HG03108 (cell line): ENCODE measurements around the gene CLSTN2.

ENCODE experiments used
- ATAC-seq: cut with Tn5 transposase; IDR thresholded peaks from one replicate; pipeline ENCODE4 v1.9.1; 2021; ENCODE audit warnings: moderate library complexity; ENCODE audit not compliant: unreplicated experiment

Gene CLSTN2

DNA sequence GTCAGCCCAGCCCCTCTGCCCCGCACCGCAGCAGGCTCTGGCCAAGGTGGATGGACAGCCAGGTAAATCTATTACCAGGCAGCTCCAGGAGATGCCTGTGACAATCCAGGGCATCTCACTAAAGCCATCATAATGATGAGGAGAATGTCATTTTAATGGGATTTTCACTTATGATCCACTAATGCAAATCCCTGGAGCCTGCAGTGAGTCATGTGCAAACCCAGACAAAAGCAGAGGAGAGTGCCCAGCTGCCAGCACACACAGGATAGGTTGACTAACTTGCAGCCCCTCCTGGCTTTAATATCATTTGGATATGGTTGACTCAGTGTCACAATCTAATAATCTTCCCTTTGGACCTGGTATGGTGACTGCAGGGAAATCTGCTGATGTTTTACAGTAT is 536.0 kb downstream of the CLSTN2 start:
- ATAC-seq = no peak

DNA sequence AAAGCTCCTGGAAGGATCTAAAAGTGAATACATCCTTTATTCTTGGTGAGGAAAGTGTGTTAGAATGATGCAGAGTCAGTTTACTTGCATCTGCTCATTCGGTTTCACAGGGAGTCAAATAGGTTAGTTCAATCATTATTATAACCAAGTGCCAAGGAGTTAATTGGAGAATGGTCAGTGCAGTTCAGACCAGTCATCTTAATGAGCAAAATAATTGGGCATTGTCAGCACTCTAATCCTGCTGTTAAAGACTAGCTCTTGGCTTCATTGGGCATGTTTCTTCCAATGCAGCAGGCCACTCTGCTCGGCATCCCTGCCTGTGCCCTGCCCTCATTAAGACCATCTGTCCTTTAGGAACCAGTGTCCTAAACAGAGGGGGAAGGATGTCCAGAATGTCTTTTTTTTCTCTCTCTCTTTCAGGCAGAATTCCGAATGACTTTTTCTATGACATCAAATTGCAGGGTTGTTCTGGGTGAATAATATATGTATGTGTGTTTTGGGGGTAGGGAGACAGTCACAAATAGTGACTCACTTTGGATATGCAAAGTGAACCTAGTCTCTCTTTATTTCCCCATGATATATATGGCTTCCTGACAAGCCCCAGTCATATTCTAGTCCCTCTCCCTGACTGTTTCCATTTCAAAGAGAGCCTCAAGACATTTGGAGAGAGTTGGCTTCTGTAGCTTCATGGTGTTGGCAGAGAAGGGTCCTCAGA is 537.5 kb downstream of the CLSTN2 start:
- ATAC-seq = no peak

DNA sequence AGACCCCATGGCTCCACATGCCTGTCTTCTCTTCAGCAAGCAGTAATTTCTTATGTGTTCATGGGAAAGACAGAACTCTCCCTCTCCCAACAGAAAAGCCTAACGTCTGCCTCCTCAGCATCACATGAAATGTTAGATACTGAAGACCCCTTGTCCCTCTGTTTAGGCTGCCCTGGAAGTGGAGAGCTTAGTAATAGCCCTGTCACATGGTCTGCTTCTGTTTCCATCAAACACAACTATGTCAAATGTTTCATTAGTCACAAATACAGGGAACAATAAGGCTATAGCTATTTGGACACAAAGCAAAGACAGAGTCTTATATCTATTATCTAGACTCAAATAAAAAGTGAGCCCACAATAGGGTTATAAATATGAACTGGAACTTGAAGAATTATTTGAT is 552.6 kb downstream of the CLSTN2 start:
- ATAC-seq = no peak

DNA sequence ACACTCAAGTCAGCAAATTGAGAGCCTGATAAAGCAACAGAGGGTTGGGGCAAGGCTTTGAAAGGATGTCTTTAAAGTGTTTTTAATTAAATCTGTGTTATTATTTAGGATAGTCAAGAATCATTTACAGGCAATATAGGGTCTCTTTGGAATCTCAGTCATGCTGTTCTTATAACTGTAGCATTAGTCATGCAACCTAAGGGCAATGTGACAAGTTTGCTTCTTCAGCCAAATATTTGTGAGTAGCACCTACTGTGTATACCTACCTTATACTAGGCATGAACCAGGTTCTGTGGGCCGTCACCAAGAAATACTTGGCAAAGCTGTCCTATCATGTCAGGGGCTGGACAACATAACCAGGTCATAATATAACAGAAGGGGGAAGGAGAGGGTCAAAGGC is 558.3 kb downstream of the CLSTN2 start:
- no peak for ATAC-seq

GRCh38 chr3:140494970-140495369 is 560.0 kb downstream of the CLSTN2 start:
- no peak for ATAC-seq

DNA sequence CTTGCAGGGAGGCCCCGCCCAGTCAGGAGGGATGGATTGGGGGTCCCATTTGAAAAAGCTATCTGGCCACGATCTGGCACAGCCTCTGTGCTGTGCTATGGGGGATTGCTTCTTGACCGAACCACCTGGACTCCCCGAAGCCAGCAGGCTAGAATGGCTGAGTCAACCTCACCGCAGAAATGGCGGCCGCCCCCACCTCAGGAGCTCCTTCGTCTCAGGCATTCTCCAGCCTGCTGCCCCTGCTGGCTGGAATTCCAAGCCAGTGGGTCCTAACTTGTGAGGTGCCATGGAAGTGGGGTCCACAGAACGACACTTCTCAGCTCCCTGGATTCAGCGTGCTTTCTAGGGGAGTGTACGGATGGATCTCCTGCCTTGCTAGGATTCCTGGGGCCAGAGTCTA is 562.3 kb downstream of the CLSTN2 start:
- ATAC-seq = no peak

- no peak for ATAC-seq
Measured at GRCh38 chr3:140499114-140499757, 564.3 kb downstream of the CLSTN2 start.

GRCh38 chr3:140500473-140500872 is 565.5 kb downstream of the CLSTN2 start:
- ATAC-seq = no peak

DNA sequence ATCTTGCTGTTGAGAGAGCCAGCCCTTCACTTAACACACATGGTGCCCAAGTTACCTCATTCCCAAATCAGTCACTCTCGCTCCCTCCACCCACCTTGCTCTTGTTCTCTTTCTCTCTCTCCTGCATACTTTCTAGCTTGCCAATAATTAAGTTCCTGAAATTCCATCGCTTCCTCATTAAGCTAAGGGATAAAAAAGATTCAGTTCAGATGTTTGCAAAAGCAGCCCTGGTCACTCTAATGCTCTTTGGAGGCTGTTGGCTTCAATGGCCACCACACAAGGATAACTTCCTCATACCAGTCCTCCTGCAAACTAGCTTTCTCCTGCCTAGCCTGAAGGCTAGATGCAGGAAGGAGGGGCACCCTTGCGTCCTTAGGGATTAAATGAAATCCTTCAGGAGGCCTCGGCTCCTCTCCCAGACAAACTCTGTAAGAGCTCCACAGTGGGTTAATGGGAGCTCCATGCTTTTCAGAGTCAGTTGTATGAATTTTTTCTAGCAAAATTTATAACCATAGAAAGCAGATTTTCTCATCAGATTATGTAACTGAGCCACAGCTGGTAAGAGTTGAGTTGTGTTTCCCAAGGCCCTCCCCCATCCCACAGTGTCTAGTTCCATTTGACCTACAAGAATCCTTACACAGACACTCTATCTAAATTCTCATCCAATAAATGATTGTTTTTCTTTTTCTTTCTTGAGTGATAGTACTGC is 566.2 kb downstream of the CLSTN2 start:
- ATAC-seq = no peak

DNA sequence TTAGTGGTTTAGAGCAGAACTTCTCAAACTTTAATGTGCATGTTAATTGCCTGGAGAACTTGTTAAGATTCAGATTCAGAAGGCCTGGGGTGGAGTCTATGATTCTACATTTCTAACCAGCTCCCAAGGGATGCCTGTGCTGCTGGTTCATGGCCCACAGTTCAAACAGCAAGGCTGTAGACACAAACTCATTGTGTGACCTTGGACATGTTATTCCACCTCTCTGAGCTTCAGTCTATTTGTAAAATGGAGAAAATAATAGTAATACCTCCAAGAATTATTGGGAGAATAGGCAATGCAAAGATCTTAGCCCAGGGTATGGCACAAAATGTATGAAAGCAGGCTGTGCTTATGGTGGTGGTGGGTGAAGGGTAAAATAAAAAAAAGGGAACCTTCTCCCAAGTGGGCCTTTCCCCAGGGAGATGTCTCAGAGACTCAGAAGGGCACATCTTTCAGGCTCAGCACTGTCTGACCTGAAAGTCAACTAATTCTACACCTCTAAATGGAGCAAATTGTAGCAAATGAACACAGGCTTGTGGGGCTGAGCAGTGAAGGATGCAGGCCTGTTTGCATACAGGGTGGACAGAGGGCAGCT is 566.9 kb downstream of the CLSTN2 start:
- ATAC-seq = no peak

DNA sequence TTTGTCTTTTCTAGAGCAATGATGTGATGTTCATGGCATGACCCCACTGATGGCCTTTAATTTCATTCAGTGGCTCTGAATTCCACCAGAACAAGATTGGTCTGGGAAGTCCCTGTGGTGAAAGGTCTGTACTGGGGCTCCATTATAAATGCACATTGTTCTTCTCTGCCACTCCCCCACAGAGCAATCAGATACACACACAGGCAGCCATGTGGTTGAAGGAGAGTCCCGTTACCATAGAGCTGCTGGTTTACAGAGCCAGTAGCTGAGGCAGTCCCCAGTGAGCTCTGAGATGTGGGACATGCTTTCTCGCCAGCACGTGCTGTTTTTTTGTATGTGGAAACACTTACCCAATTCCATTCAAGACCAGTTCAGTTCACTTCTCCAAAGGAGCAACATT is 570.2 kb downstream of the CLSTN2 start:
- peak; percentile 69 for ATAC-seq

GRCh38 chr3:140505876-140506275 is 570.9 kb downstream of the CLSTN2 start:
- ATAC-seq = no peak

GRCh38 chr3:140508550-140508949 is 573.6 kb downstream of the CLSTN2 start:
- no peak for ATAC-seq

DNA sequence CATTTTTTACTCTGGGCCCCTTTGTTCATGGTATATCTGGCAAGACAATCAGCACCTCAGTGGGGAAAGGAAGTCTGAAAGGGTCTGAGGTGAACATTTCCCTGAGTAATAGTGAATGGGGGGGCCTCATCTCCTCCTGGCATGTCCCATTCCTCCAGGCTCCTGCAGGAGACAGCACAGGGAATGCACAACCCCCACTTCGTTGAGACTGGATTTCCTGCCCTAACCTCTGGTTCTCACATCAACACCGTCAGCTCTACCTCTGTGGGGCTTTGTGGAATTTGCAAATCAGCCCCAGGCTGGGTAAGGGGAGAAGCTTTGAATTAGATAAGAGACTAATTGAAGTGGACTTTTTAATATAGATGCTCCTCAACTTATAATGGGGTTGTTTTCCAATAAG is 574.5 kb downstream of the CLSTN2 start:
- no peak for ATAC-seq

DNA sequence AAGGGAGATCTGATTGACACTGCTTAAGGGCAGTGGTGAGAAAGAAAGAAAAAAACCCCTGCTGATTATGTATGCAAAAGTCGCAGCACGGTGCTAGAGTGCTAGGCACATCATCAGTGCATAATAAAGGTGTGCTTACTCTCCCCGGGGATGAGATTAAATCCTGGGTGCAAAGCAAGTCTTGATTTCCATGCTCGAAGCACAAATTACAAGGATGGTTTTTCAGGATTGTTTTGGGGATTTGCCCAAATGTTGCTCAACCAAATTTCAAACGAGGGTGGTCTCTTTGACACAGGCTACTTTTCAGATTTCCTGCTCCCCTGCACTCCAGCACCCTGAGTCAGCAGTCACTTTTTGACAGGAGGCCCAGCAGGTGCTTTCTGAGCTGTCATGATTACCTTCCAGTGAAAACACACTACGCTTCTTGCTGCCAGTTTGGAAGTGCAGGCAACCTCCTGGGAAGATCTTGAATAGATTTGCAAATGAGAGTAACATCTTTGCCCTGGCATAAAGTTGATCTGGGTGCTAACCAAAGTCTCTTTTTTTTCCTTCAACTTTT is 575.4 kb downstream of the CLSTN2 start:
- no peak for ATAC-seq

- ATAC-seq = no peak
Measured at GRCh38 chr3:140521751-140522445, 586.9 kb downstream of the CLSTN2 start.

DNA sequence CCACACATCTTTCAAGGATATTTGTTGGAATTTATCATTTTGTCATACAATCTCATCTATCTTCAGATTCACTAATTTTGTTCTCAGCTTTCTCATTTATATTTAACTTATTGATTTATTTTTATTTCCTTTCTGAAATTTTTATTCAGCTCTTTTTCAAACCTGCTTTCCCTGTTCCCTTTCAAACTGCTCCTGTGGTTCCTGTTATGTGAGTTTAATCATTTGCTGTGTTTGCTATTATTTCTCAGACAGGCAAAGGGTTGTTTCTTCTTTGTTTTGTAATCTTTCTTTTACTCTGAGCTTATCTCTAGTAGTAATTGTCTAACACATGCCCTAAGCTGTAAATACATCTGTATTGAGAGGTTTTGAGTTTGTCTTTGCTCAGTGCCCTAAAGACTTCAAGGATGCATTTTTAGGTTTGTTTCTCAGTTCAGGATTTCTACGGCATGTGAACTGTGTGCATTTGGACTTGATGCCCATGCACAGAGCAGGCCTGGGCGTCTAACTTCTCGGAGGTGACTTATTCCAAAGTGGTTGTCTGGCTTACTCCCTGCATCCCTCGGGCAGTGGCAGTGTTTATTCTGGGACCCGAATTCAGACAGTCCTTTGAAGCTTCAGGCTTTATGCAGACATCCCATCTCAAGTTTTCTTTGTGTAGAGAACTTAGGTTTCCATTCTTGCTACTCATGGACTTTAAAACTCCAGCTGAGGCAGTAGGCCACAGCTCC is 587.8 kb downstream of the CLSTN2 start:
- ATAC-seq = no peak

- no peak for ATAC-seq
Measured at GRCh38 chr3:140523600-140523999, 588.6 kb downstream of the CLSTN2 start.

GRCh38 chr3:140527156-140527555 is 592.2 kb downstream of the CLSTN2 start:
- no peak for ATAC-seq

GRCh38 chr3:140529096-140529495 is 594.1 kb downstream of the CLSTN2 start:
- no peak for ATAC-seq
